Right atrium auricular region (tissue), 2 donors: ENCODE data around the gene PPP3CA. TPM values are rescaled to one million over a fixed set of nuclear protein-coding genes. Genes with fewer than 3 reads are reported as not detected.

Experiments used
- DNase-seq: peaks from one replicate; pipeline ENCODE4 v3.0.0-alpha.2; 2019; ENCODE audit warnings: low spot score
- H3K27ac ChIP-seq, 2 donors: fragments of 200-600 bp; sonication (generic); 1 replicate in 1 of 2; 2 replicates in 1 of 2; pipeline ENCODE4 v1.5.1; 2016 to 2019
- H3K27me3 ChIP-seq, 2 donors: fragments of 200-600 bp; sonication (generic); one replicate each; pipeline versions ENCODE4 v1.5.1 to v1.6.0; 2017 to 2019
- H3K36me3 ChIP-seq: fragments of 200-600 bp; sonication (generic); one replicate; pipeline ENCODE4 v1.5.1; 2016
- H3K4me1 ChIP-seq, 2 donors: fragments of 200-600 bp; sonication (generic); one replicate each; pipeline versions ENCODE4 v1.5.1 to v1.6.0; 2017 to 2019
- H3K4me3 ChIP-seq, 2 donors: fragments of 200-600 bp; sonication (generic); 1 replicate in 1 of 2; 2 replicates in 1 of 2; pipeline ENCODE4 v1.5.1; 2017 to 2019; ENCODE audit warnings: mild to moderate bottlenecking in 1 of 2, moderate library complexity in 1 of 2
- H3K9me3 ChIP-seq, 2 donors: fragments of 200-600 bp; sonication (generic); one replicate each; pipeline ENCODE4 v1.5.1; 2019
- CTCF ChIP-seq, 2 donors: fragments of 200-600 bp; sonication (generic); IDR thresholded peaks; one replicate each; pipeline ENCODE4 v1.5.1; 2019; ENCODE audit warnings: antibody characterized with exemption in 2 of 2
- total RNA-seq, 2 donors: library from RNA; depleted of rRNA; stranded (reverse); fragments of >200 nt; gene quantifications; one replicate each; pipeline ENCODE4 v1.1.0, GENCODE V29; 2016

PPP3CA gene
- total RNA-seq, 2 donors from 2014 or later = 11.2 to 15.7 TPM

- Histone ChIP-seq H3K9me3 (no peaks in the 10 kb centered on the region), H3K27ac (no peak overlapping the region), H3K4me3 (no peak overlapping the region), H3K4me1 (no peaks in the 10 kb centered on the region), H3K36me3 (no peaks in the 10 kb centered on the region), H3K27me3 (no peaks in the 10 kb centered on the region)
- no peak for TF ChIP-seq CTCF (IDR thresholded peaks at IDR 0.05)
- no peak for DNase-seq
These were observed 260.3 kb downstream of the PPP3CA start for GRCh38 chr4:101086801-101087586.

- H3K9me3 ChIP-seq = no peaks in the 10 kb centered on the region
- H3K4me3 ChIP-seq = no peak overlapping the region
- no peaks in the 10 kb centered on the region for H3K36me3 ChIP-seq
- no peaks in the 10 kb centered on the region for H3K4me1 ChIP-seq
- no peak overlapping the region for H3K27ac ChIP-seq
- DNase-seq = no peak
- TF ChIP-seq CTCF (IDR thresholded peaks at IDR 0.05) = no peak
- no peaks in the 10 kb centered on the region for H3K27me3 ChIP-seq
These were observed 264.2 kb downstream of the PPP3CA start for GRCh38 chr4:101083131-101083530.

GRCh38 chr4:101081695-101082369 lies 265.5 kb downstream of the PPP3CA start:
- no peak for DNase-seq
- no peak for TF ChIP-seq CTCF (IDR thresholded peaks at IDR 0.05)
- no peaks in the 10 kb centered on the region for H3K4me1 ChIP-seq
- no peaks in the 10 kb centered on the region for H3K36me3 ChIP-seq
- H3K4me3 ChIP-seq = no peak overlapping the region
- H3K9me3 ChIP-seq = no peaks in the 10 kb centered on the region
- H3K27ac ChIP-seq = no peak overlapping the region
- no peaks in the 10 kb centered on the region for H3K27me3 ChIP-seq

- TF ChIP-seq CTCF (IDR thresholded peaks at IDR 0.05) = no peak
- no peaks in the 10 kb centered on the region for H3K36me3 ChIP-seq
- no peak overlapping the region for H3K27ac ChIP-seq
- no peak overlapping the region for H3K4me3 ChIP-seq
- H3K4me1 ChIP-seq = no peaks in the 10 kb centered on the region
- no peaks in the 10 kb centered on the region for H3K9me3 ChIP-seq
- no peaks in the 10 kb centered on the region for H3K27me3 ChIP-seq
- DNase-seq = no peak
These were observed 266.2 kb downstream of the PPP3CA start for GRCh38 chr4:101081166-101081565.

- Histone ChIP-seq H3K9me3 (no peaks in the 10 kb centered on the region), H3K4me1 (no peaks in the 10 kb centered on the region), H3K27me3 (no peaks in the 10 kb centered on the region), H3K27ac (no peak overlapping the region), H3K4me3 (no peak overlapping the region), H3K36me3 (no peaks in the 10 kb centered on the region)
- no peak for TF ChIP-seq CTCF (IDR thresholded peaks at IDR 0.05)
- DNase-seq = no peak
These were observed 268.4 kb downstream of the PPP3CA start for GRCh38 chr4:101078950-101079349.
